IMR-90 (cell line): ENCODE data around the gene GIT2. TPM values are rescaled to one million over a fixed set of nuclear protein-coding genes. Genes with fewer than 3 reads are reported as not detected.
A peak's percentile ranks its signal among the peaks of the same experiment; 100 is the strongest.

ENCODE experiments used
- ATAC-seq: fragments of 200-7000 bp; cut with Tn5 transposase; 2 replicates; pipeline ENCODE4 v1.9.1; 2020; ENCODE audit warnings: low read depth, mild to moderate bottlenecking, moderate library complexity
- BruUV-seq: library from RNA; stranded (reverse); fragments of 400-500 nt; replicated peaks from 2 replicates; lab custom pipeline; 2021; lab: Mats Ljungman, UMichigan
- CTCF ChIA-PET: fragments of 300-600 bp; formaldehyde crosslinking; extraction: SDS; loops from one replicate; lab custom pipeline; 2021; ENCODE audit warnings: antibody characterized with exemption; lab: Yijun Ruan, JAX
- POLR2A ChIA-PET: fragments of 300-600 bp; sonication (Branson Sonifier 250); formaldehyde crosslinking; loops from one replicate; lab custom pipeline; 2022; ENCODE audit warnings: antibody characterized with exemption; ENCODE audit not compliant: unreplicated experiment; lab: Charles Lee
- DNase-seq: peaks from one replicate; pipeline ENCODE4 v3.0.0; 2013
- H2AFZ ChIP-seq: replicated peaks from 2 replicates; pipeline ENCODE3; 2013; ENCODE audit warnings: low read length, mild to moderate bottlenecking; ENCODE audit not compliant: poor library complexity
- H2AK5ac ChIP-seq: 2 replicates; pipeline ENCODE4 v1.6.1; 2013; ENCODE audit warnings: low read depth, low read length, inconsistent platforms
- H2AK9ac ChIP-seq: replicated peaks from 2 replicates; pipeline ENCODE3; 2013; ENCODE audit warnings: mild to moderate bottlenecking, low read depth, low read length, moderate library complexity; ENCODE audit not compliant: poor library complexity
- H2BK120ac ChIP-seq: 2 replicates; pipeline ENCODE4 v1.6.1; 2013; ENCODE audit warnings: low read depth, low read length, inconsistent platforms
- H2BK15ac ChIP-seq: 3 replicates; pipeline ENCODE4 v1.6.1; 2013; ENCODE audit warnings: low read depth, low read length, inconsistent platforms
- H2BK20ac ChIP-seq: 2 replicates; pipeline ENCODE4 v1.6.1; 2013; ENCODE audit warnings: low read depth, mild to moderate bottlenecking, inconsistent platforms, low read length, moderate library complexity
- H2BK5ac ChIP-seq: 2 replicates; pipeline ENCODE4 v1.6.1; 2013; ENCODE audit warnings: mild to moderate bottlenecking, low read depth, low read length, inconsistent platforms; ENCODE audit not compliant: poor library complexity, severe bottlenecking
- H3K14ac ChIP-seq: replicated peaks from 2 replicates; pipeline ENCODE4 v1.6.1; 2013; ENCODE audit warnings: low read depth, low read length, inconsistent platforms
- H3K18ac ChIP-seq: 2 replicates; pipeline ENCODE4 v1.6.1; 2013; ENCODE audit warnings: low read depth, low read length, control low read depth
- H3K23ac ChIP-seq: 2 replicates; pipeline ENCODE4 v1.6.1; 2013; ENCODE audit warnings: low read depth, low read length, inconsistent platforms
- H3K27ac ChIP-seq: 2 replicates; pipeline ENCODE4 v1.5.1; 2013; ENCODE audit warnings: mild to moderate bottlenecking, control low read depth, low read length; ENCODE audit not compliant: insufficient read depth
- H3K27me3 ChIP-seq: 2 replicates; pipeline ENCODE4 v1.6.1; 2013; ENCODE audit warnings: low read length; ENCODE audit not compliant: control insufficient read depth, insufficient read depth
- H3K36me3 ChIP-seq: 2 replicates; pipeline ENCODE4 v1.6.1; 2013; ENCODE audit warnings: low read length, mixed read lengths; ENCODE audit not compliant: control insufficient read depth, insufficient read depth
- H3K4ac ChIP-seq: 2 replicates; pipeline ENCODE4 v1.6.1; 2013; ENCODE audit warnings: low read depth, low read length, inconsistent platforms
- H3K4me1 ChIP-seq: 2 replicates; pipeline ENCODE4 v1.6.1; 2013; ENCODE audit warnings: low read length, mixed read lengths; ENCODE audit not compliant: control insufficient read depth, insufficient read depth
- H3K4me2 ChIP-seq: 2 replicates; pipeline ENCODE4 v1.6.1; 2013; ENCODE audit warnings: low read depth, mild to moderate bottlenecking, control low read depth, low read length, moderate library complexity
- H3K4me3 ChIP-seq: 2 replicates; pipeline ENCODE4 v1.5.1; 2013; ENCODE audit warnings: low read depth, mild to moderate bottlenecking, control low read depth, low read length, moderate library complexity; ENCODE audit not compliant: insufficient read depth
- H3K56ac ChIP-seq: 2 replicates; pipeline ENCODE4 v1.6.1; 2013; ENCODE audit warnings: low read length, inconsistent platforms; ENCODE audit not compliant: insufficient read depth; ENCODE audit errors: extremely low read depth
- H3K79me1 ChIP-seq, 2 experiments: 2 replicates each; pipeline ENCODE4 v1.6.1; 2013; ENCODE audit warnings: low read length in 2 of 2, inconsistent platforms in 1 of 2, low read depth in 1 of 2
- H3K9ac ChIP-seq: 2 replicates; pipeline ENCODE4 v1.6.1; 2013; ENCODE audit warnings: low read depth, low read length, control low read depth
- H3K9me1 ChIP-seq: 2 replicates; pipeline ENCODE4 v1.6.1; 2013; ENCODE audit warnings: low read length, inconsistent platforms; ENCODE audit not compliant: insufficient read depth
- H3K9me3 ChIP-seq: 2 replicates; pipeline ENCODE4 v1.6.1; 2013; ENCODE audit warnings: low read length; ENCODE audit not compliant: control insufficient read depth, insufficient read depth
- H4K20me1 ChIP-seq: 2 replicates; pipeline ENCODE4 v1.6.1; 2013; ENCODE audit warnings: low read length, inconsistent platforms; ENCODE audit not compliant: insufficient read depth
- H4K5ac ChIP-seq: 2 replicates; pipeline ENCODE4 v1.6.1; 2013; ENCODE audit warnings: mild to moderate bottlenecking, low read depth, low read length, control low read depth
- H4K8ac ChIP-seq, 2 experiments: 2 replicates each; pipeline ENCODE4 v1.6.1; 2013; ENCODE audit warnings: low read depth in 2 of 2, low read length in 2 of 2, control low read depth in 1 of 2, inconsistent platforms in 1 of 2
- H4K91ac ChIP-seq: 2 replicates; pipeline ENCODE4 v1.6.1; 2013; ENCODE audit warnings: low read depth, low read length, inconsistent platforms; ENCODE audit not compliant: insufficient read depth
- BHLHE40 ChIP-seq: fragments of 150-350 bp; IDR thresholded peaks from 2 replicates; pipeline ENCODE4 v1.6.1; 2016; ENCODE audit warnings: mild to moderate bottlenecking, low read depth, low read length
- CHD1 ChIP-seq: IDR thresholded peaks from 2 replicates; pipeline ENCODE4 v1.6.1; 2012; ENCODE audit warnings: low read depth, low read length, improper control_type of control experiment
- NFE2L2 ChIP-seq: fragments of 150-350 bp; IDR thresholded peaks from 2 replicates; pipeline ENCODE4 v1.6.1; 2016; ENCODE audit warnings: low read depth, mild to moderate bottlenecking, low read length
- RFX5 ChIP-seq: IDR thresholded peaks from 2 replicates; pipeline ENCODE4 v1.8.0; 2012; ENCODE audit warnings: low read depth, mild to moderate bottlenecking, low read length, moderate library complexity
- WGBS, 2 experiments: methylation state at CpG; one replicate each; pipeline versions ENCODE4 v1.1.5 to v1.1.7; 2013; ENCODE audit warnings: missing lambda C conversion rate in 2 of 2; ENCODE audit not compliant: insufficient read length in 1 of 2; ENCODE audit errors: extremely low coverage in 2 of 2; 5-methylcytosine and 5-hydroxymethylcytosine counted together
- dilution Hi-C: fragments of 300-500 bp; cut with HindIII; formaldehyde crosslinking; loops from one replicate; pipeline ENCODE4 v1.14.3; 2018; ENCODE audit warnings: low sequenced_read_pairs; ENCODE audit not compliant: unreplicated experiment
- in situ Hi-C: fragments of 300-500 bp; cut with MboI; formaldehyde crosslinking; loops from 3 replicates; pipeline ENCODE4 v1.14.3; 2019; ENCODE audit warnings: low sequenced_read_pairs, inconsistent platforms, mixed read lengths
- intact Hi-C: fragments of 100-400 bp; cut with micrococcal nuclease; formaldehyde crosslinking; loops from 2 replicates; pipeline ENCODE4 v1.10.0; 2022
- polyA plus RNA-seq, 3 experiments: library from polyadenylated mRNA; depleted of rRNA; stranded (reverse); fragments of >200 nt; gene quantifications; 2 replicates each; pipeline ENCODE4 v1.2.3, GENCODE V29; 2012; ENCODE audit warnings: low replicate concordance in 1 of 3
- total RNA-seq: library from RNA; depleted of rRNA; stranded (reverse); fragments of >200 nt; gene quantifications from 2 replicates; pipeline ENCODE4 v1.2.3, GENCODE V29; 2012
- TF ChIP-seq, protein P1 (sequence below): conservative IDR thresholded peaks from 2 replicates; pipeline ENCODE4 v1.5.1; 2012; ENCODE audit warnings: mild to moderate bottlenecking, low read depth, low read length, improper control_type of control experiment

GIT2 gene
- total and polyA plus RNA-seq, 2 of the 4 experiments (the other 2 are of a cell fraction), result 48.0 to 71.9 TPM

DNA sequence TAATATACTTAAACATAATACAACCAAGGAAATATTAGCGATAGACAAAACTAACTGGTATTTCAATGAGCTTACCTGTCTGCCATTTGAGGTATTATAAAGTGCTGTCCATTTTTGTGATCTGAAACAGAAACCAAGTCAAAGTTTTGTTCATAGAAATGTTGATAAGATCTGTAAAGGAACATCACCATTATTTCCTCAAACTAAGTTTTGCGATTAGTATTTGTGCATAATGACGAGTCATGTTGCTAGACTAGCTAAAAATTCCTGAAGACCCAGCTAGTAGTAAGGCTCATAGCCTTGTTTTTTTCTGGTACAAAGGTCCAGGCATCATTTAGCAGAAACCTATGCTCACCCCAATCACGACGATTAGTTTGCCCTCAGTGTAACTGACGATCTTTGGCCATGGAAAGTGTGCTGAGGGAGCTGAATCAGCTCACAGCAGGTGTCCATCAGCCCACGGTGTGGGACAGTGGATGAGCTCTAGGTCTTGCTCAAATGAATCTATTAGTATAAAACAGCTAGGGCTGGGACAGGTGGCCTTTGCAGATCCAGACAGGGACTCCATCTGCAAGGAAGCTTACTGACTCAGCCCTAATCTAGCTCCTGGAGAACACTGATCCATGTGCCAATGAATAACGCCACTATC is 28.7 kb downstream of the GIT2 start:
- CTCF ChIA-PET, result interaction anchor here (0.5 kb wide), 1 partner anchor 100 kb away, joined by 3 read pairs; no protein-coding TSS in a partner anchor
- Histone ChIP-seq H4K5ac (no peak overlapping the region), H3K9ac (no peak overlapping the region), H2BK120ac (no peak overlapping the region), H4K20me1 (no peaks in the 10 kb centered on the region), H2AFZ (no peak overlapping the region), H3K23ac (no peak overlapping the region), H3K27ac (no peak overlapping the region), H3K79me1 (peaks cover 7 to 21% of the 10 kb centered on the region in 2 experiments), H3K4ac (no peak overlapping the region), H3K36me3 (peaks cover 39% of the 10 kb centered on the region), H2BK5ac (no peak overlapping the region), H4K91ac (no peak overlapping the region), H3K9me1 (peaks cover 5% of the 10 kb centered on the region), H2BK20ac (no peak overlapping the region), H3K56ac (no peak overlapping the region), H3K27me3 (no peaks in the 10 kb centered on the region), H2AK9ac (no peak overlapping the region), H2AK5ac (no peak overlapping the region), H3K18ac (no peak overlapping the region), H3K4me1 (no peaks in the 10 kb centered on the region), H4K8ac (0 out of 4 replicates have a peak overlapping the region, but pooled peaks of 1 of the 2 experiments have one; percentile 8), H2BK15ac (no peak overlapping the region), H3K14ac (no peak overlapping the region), H3K9me3 (no peaks in the 10 kb centered on the region), H3K4me2 (no peak overlapping the region), H3K4me3 (no peak overlapping the region)
- POLR2A ChIA-PET, result no interaction called here
- WGBS, 2 experiments, result no CpG with 5 or more reads among the region's 8 CpGs
- ATAC-seq, result no peak
- intact Hi-C loops, result no loop called here
- no TSS peak for BruUV-seq
- TF ChIP-seq BHLHE40 (no peak), NFE2L2 (no peak), RFX5 (no peak), CHD1 (no peak)
- TF ChIP-seq, protein P1, sequence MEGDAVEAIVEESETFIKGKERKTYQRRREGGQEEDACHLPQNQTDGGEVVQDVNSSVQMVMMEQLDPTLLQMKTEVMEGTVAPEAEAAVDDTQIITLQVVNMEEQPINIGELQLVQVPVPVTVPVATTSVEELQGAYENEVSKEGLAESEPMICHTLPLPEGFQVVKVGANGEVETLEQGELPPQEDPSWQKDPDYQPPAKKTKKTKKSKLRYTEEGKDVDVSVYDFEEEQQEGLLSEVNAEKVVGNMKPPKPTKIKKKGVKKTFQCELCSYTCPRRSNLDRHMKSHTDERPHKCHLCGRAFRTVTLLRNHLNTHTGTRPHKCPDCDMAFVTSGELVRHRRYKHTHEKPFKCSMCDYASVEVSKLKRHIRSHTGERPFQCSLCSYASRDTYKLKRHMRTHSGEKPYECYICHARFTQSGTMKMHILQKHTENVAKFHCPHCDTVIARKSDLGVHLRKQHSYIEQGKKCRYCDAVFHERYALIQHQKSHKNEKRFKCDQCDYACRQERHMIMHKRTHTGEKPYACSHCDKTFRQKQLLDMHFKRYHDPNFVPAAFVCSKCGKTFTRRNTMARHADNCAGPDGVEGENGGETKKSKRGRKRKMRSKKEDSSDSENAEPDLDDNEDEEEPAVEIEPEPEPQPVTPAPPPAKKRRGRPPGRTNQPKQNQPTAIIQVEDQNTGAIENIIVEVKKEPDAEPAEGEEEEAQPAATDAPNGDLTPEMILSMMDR, result no peak
- dilution Hi-C loops, result no loop called here
- no peak for DNase-seq
- in situ Hi-C loops, result no loop called here
